Astrocyte of the cerebellum (primary cell): ENCODE measurements around the gene NUP155.
"Not testable (repeated sequence)": the region's sequence is repeated elsewhere in the genome, so short reads cannot be mapped to it uniquely, and the experiment has no call there.

Experiments
- DNase-seq: peaks from one replicate; pipeline ENCODE4 v3.0.0-alpha.2; 2011; ENCODE audit warnings: low read depth
- H3K4me3 ChIP-seq: 2 replicates; pipeline ENCODE4 v1.5.1; 2011; ENCODE audit warnings: mild to moderate bottlenecking, low read depth, low read length, moderate library complexity
- in situ Hi-C: cut with HindIII; loops from 2 replicates; pipeline ENCODE4 v1.10.0; 2017; ENCODE audit warnings: low sequenced_read_pairs
- TF ChIP-seq, protein P1 (sequence below): IDR thresholded peaks from 2 replicates; pipeline ENCODE4 v1.5.1; 2012; ENCODE audit warnings: low read length, low read depth, moderate library complexity, mild to moderate bottlenecking; ENCODE audit errors: missing control alignments

Gene NUP155

GRCh38 chr5:37323607-37324006, 47.3 kb downstream of the NUP155 start:
- H3K4me3 ChIP-seq, result no peak overlapping the region
- TF ChIP-seq, protein P1, sequence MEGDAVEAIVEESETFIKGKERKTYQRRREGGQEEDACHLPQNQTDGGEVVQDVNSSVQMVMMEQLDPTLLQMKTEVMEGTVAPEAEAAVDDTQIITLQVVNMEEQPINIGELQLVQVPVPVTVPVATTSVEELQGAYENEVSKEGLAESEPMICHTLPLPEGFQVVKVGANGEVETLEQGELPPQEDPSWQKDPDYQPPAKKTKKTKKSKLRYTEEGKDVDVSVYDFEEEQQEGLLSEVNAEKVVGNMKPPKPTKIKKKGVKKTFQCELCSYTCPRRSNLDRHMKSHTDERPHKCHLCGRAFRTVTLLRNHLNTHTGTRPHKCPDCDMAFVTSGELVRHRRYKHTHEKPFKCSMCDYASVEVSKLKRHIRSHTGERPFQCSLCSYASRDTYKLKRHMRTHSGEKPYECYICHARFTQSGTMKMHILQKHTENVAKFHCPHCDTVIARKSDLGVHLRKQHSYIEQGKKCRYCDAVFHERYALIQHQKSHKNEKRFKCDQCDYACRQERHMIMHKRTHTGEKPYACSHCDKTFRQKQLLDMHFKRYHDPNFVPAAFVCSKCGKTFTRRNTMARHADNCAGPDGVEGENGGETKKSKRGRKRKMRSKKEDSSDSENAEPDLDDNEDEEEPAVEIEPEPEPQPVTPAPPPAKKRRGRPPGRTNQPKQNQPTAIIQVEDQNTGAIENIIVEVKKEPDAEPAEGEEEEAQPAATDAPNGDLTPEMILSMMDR, result no peak
- in situ Hi-C loops, result no loop called here
- DNase-seq, result no peak

DNA sequence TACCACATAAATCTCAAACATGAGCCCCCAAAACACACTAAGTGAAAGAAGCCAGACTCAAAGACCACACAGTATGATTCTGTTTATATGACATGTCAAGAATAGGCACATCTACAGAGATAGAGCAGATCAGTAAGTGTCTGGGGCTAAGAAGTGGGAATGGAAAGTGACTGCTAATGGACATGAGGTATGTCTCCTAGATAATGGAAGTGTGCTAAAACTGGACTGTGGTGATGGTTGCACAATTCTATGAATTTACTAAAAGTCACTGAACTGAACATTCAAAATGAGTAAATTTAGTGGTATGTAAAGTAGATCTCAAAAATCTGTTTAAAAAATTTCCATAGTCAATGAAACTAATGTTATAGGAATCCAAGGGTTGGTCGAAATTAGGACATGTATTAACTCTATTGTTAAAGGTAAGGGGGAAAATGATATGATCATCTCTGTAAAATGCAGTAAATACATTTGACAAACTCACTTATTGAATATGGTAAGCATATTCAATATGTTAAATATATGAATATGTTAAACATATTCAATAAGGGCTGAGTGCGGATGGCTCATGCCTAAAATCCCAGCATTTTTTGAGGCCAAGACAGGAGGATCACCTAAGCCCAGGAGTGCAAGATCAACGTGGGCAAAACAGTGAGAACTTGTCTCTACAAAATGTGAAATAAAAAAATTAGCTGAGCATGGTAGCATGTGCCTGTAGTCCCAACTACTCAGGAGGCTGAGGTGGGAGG, 51.7 kb downstream of the NUP155 start:
- TF ChIP-seq, protein P1, result no peak
- H3K4me3 ChIP-seq, result no peak overlapping the region
- in situ Hi-C loops, result no loop called here

DNA sequence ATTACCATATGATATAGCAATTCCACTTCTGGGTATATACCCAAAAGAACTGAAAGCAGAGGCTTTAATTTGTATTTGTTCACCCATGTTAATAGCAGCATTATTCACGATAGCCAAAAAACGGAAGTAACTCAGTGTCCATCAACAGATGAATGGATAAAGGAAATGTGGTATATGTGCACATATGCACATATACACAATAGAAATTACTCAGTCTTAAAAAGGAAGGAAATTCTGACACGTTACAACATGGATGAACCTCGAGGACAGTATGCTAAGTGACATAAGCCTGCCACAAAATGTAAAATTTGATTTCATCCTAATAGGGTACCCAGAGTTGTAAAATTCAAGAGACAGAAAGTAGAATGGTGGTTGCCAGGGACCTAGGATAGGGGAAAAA, 54.9 kb downstream of the NUP155 start:
- in situ Hi-C loops, result no loop called here
- H3K4me3 ChIP-seq, result no peak overlapping the region
- no peak for DNase-seq
- TF ChIP-seq, protein P1, result no peak

More for the DNA sequence above, 51.7 kb downstream of the NUP155 start:
- no peak for DNase-seq

GRCh38 chr5:37310360-37310759, 60.5 kb downstream of the NUP155 start:
- H3K4me3 ChIP-seq, result no peak overlapping the region
- no peak for DNase-seq
- TF ChIP-seq, protein P1, result no peak
- in situ Hi-C loops, result no loop called here

DNA sequence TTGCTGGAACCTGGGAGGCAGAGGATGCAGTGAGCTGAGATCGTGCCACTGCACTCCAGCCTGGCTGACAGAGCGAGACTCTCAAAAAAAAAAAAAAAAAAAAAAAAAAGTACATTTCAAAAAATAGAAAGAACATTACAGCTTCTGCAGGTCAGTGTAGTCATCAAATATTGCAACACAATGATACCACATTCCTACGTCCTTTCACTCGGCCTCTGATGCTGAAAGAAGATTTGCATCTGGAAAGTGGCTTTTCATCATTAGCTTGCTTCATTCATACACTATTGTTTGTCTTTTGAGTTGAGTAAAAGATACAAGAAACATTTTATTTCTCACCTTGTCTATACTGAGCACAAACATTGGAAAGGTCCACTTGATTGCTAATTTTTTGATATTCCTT, 62.1 kb downstream of the NUP155 start:
- TF ChIP-seq, protein P1, result no peak
- in situ Hi-C loops, result no loop called here
- H3K4me3 ChIP-seq, result no peak overlapping the region
- no peak for DNase-seq

- TF ChIP-seq, protein P1, result no peak
- DNase-seq, result no peak
- in situ Hi-C loops, result no loop called here
- H3K4me3 ChIP-seq, result no peak overlapping the region
Measured at GRCh38 chr5:37304888-37305287, 66.0 kb downstream of the NUP155 start.

DNA sequence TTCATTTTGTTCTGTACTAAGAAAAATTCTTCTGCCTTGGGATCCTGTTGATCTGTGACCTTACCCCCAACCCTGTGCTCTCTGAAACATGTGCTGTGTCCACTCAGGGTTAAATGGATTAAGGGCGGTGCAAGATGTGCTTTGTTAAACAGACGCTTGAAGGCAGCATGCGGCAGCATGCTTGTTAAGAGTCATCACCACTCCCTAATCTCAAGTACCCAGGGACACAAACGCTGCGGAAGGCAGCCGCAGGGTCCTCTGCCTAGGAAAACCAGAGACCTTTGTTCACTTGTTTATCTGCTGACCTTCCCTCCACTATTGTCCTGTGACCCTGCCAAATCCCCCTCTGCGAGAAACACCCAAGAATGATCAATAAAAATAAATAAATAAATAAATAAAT, 74.6 kb downstream of the NUP155 start:
- in situ Hi-C loops, H3K4me3 ChIP-seq, DNase-seq: not testable (repeated sequence)
